Osteocyte (in vitro differentiated cells): ENCODE measurements around the gene LGALS3BP. TPM values are rescaled to one million over a fixed set of nuclear protein-coding genes. Genes with fewer than 3 reads are reported as not detected.

ENCODE experiments used
- DNase-seq: peaks from one replicate; pipeline ENCODE4 v3.0.0; 2021; ENCODE audit warnings: mixed read lengths; ENCODE audit not compliant: unreplicated experiment; ENCODE audit errors: extremely low spot score
- H3K27ac Mint-ChIP-seq: one replicate; pipeline ENCODE4 v1.8.0; 2021; ENCODE audit warnings: mild to moderate bottlenecking, mixed read lengths; ENCODE audit not compliant: unreplicated experiment
- H3K27me3 Mint-ChIP-seq: one replicate; pipeline ENCODE4 v1.8.0; 2021; ENCODE audit warnings: mixed read lengths; ENCODE audit not compliant: unreplicated experiment
- H3K36me3 Mint-ChIP-seq: one replicate; pipeline ENCODE4 v1.8.0; 2021; ENCODE audit warnings: mixed read lengths; ENCODE audit not compliant: unreplicated experiment
- H3K4me1 Mint-ChIP-seq: one replicate; pipeline ENCODE4 v1.8.0; 2021; ENCODE audit warnings: mixed read lengths; ENCODE audit not compliant: unreplicated experiment
- H3K4me3 Mint-ChIP-seq: one replicate; pipeline ENCODE4 v1.8.0; 2021; ENCODE audit warnings: mild to moderate bottlenecking, moderate library complexity, mixed read lengths; ENCODE audit not compliant: unreplicated experiment
- H3K9me3 Mint-ChIP-seq: one replicate; pipeline ENCODE4 v1.8.0; 2021; ENCODE audit warnings: mixed read lengths; ENCODE audit not compliant: unreplicated experiment
- CTCF ChIP-seq: fragments of 200-600 bp; sonication (generic); IDR thresholded peaks from 2 replicates; pipeline ENCODE4 v1.5.0; 2021; ENCODE audit warnings: antibody characterized with exemption, mild to moderate bottlenecking, moderate library complexity
- total RNA-seq: library from RNA; stranded (reverse); gene quantifications from 2 replicates; pipeline ENCODE4 v1.2.1, GENCODE V29; 2021

The LGALS3BP gene
- total RNA-seq, 1 donor from 2014 or later, result 439 TPM

- peaks cover 60% of the 10 kb centered on the region for H3K4me1 Mint-ChIP-seq
- H3K9me3 Mint-ChIP-seq, result no peaks in the 10 kb centered on the region
- peaks cover 5% of the 10 kb centered on the region for H3K36me3 Mint-ChIP-seq
- TF ChIP-seq CTCF, result no peak
- DNase-seq, result no peak
- no peaks in the 10 kb centered on the region for H3K27me3 Mint-ChIP-seq
- H3K4me3 Mint-ChIP-seq, result peak overlapping the region; percentile 47
- peak overlapping the region; percentile 71 for H3K27ac Mint-ChIP-seq
Measured at GRCh38 chr17:78976907-78977680, 2.6 kb downstream of the LGALS3BP start.

GRCh38 chr17:78974635-78975591 lies 4.8 kb downstream of the LGALS3BP start:
- no peak for DNase-seq
- H3K4me1 Mint-ChIP-seq, result peaks cover 66% of the 10 kb centered on the region
- peaks cover 14% of the 10 kb centered on the region for H3K36me3 Mint-ChIP-seq
- H3K4me3 Mint-ChIP-seq, result peak overlapping the region; percentile 57
- no peak for TF ChIP-seq CTCF
- no peaks in the 10 kb centered on the region for H3K27me3 Mint-ChIP-seq
- peak overlapping the region; percentile 91 for H3K27ac Mint-ChIP-seq
- no peaks in the 10 kb centered on the region for H3K9me3 Mint-ChIP-seq

- DNase-seq, result no peak
- H3K36me3 Mint-ChIP-seq, result peaks cover 17% of the 10 kb centered on the region
- H3K9me3 Mint-ChIP-seq, result no peaks in the 10 kb centered on the region
- H3K4me1 Mint-ChIP-seq, result peaks cover 56% of the 10 kb centered on the region
- peak overlapping the region; percentile 31 for H3K27ac Mint-ChIP-seq
- H3K27me3 Mint-ChIP-seq, result no peaks in the 10 kb centered on the region
- TF ChIP-seq CTCF, result no peak
- no peak overlapping the region for H3K4me3 Mint-ChIP-seq
Measured at GRCh38 chr17:78973792-78974520, 5.8 kb downstream of the LGALS3BP start.

- H3K4me3 Mint-ChIP-seq, result no peak overlapping the region
- no peak for DNase-seq
- H3K4me1 Mint-ChIP-seq, result peaks cover 49% of the 10 kb centered on the region
- no peaks in the 10 kb centered on the region for H3K27me3 Mint-ChIP-seq
- H3K36me3 Mint-ChIP-seq, result peaks cover 17% of the 10 kb centered on the region
- H3K27ac Mint-ChIP-seq, result no peak overlapping the region
- H3K9me3 Mint-ChIP-seq, result no peaks in the 10 kb centered on the region
- no peak for TF ChIP-seq CTCF
Measured at GRCh38 chr17:78973196-78973595, 6.5 kb downstream of the LGALS3BP start.
